Cardiac muscle cell (in vitro differentiated cells and primary cell): ENCODE data around the gene ANKRD33. TPM values are rescaled to one million over a fixed set of nuclear protein-coding genes. Genes with fewer than 3 reads are reported as not detected.

Experiments
- DNase-seq, 2 donors: peaks; one replicate each; pipeline versions ENCODE4 v3.0.0 to v3.0.0-alpha.2; 2010 to 2017; ENCODE audit warnings: low read depth in 1 of 2, low spot score in 1 of 2
- H3K27ac ChIP-seq: fragments of 200-600 bp; sonication (generic); 2 replicates; pipeline ENCODE4 v1.5.1; 2016
- H3K27me3 ChIP-seq: fragments of 200-600 bp; sonication (generic); 2 replicates; pipeline ENCODE4 v1.6.0; 2016; ENCODE audit warnings: control low read depth
- H3K36me3 ChIP-seq: fragments of 200-600 bp; sonication (generic); 2 replicates; pipeline ENCODE4 v1.5.1; 2016; ENCODE audit warnings: control low read depth
- H3K4me1 ChIP-seq: fragments of 200-600 bp; sonication (generic); 2 replicates; pipeline ENCODE4 v1.8.1; 2017; ENCODE audit warnings: low read depth, mild to moderate bottlenecking, mixed run types
- H3K4me3 ChIP-seq: fragments of 200-600 bp; sonication (generic); 2 replicates; pipeline ENCODE4 v1.5.1; 2016; ENCODE audit warnings: mild to moderate bottlenecking
- H3K9me3 ChIP-seq: fragments of 200-600 bp; sonication (generic); 2 replicates; pipeline ENCODE4 v1.5.1; 2017; ENCODE audit warnings: low read depth, mild to moderate bottlenecking, control low read depth
- CTCF ChIP-seq: IDR thresholded peaks from 2 replicates; pipeline ENCODE4 v1.5.1; 2012; ENCODE audit warnings: low read depth, mild to moderate bottlenecking, low read length
- polyA plus RNA-seq: library from polyadenylated mRNA; unstranded; fragments of >200 nt; fragmentation: Nextera tagmentation; extraction: Ambion mirVana; gene quantifications from 2 replicates; pipeline ENCODE4 v1.2.1, GENCODE V29; 2016
- total RNA-seq: library from RNA; depleted of rRNA; stranded (reverse); fragments of >200 nt; gene quantifications from 2 replicates; pipeline ENCODE4 v1.2.3, GENCODE V29; 2016

ANKRD33 gene
- total and polyA plus RNA-seq, 2 experiments from 2014 or later: 0.30 TPM; not detected in 1

- no peak for TF ChIP-seq CTCF
- Histone ChIP-seq H3K36me3 (no peaks in the 10 kb centered on the region), H3K27ac (no peak overlapping the region), H3K9me3 (no peaks in the 10 kb centered on the region), H3K4me1 (peaks cover 9% of the 10 kb centered on the region), H3K4me3 (no peak overlapping the region), H3K27me3 (peaks cover 14% of the 10 kb centered on the region)
- DNase-seq: no peak
Observed at GRCh38 chr12:51874000-51874399, 13.9 kb upstream of the ANKRD33 start.

- no peak for DNase-seq
- H3K4me1 ChIP-seq: peaks cover 4% of the 10 kb centered on the region
- TF ChIP-seq CTCF: no peak
- no peak overlapping the region for H3K27ac ChIP-seq
- H3K27me3 ChIP-seq: peaks cover 9% of the 10 kb centered on the region
- no peak overlapping the region for H3K4me3 ChIP-seq
- H3K36me3 ChIP-seq: no peaks in the 10 kb centered on the region
- no peaks in the 10 kb centered on the region for H3K9me3 ChIP-seq
Observed at GRCh38 chr12:51874486-51874885, 13.4 kb upstream of the ANKRD33 start.

GRCh38 chr12:51879102-51879501 lies 8.8 kb upstream of the ANKRD33 start:
- Histone ChIP-seq H3K9me3 (no peaks in the 10 kb centered on the region), H3K27me3 (no peaks in the 10 kb centered on the region), H3K36me3 (no peaks in the 10 kb centered on the region), H3K4me3 (no peak overlapping the region), H3K27ac (no peak overlapping the region), H3K4me1 (no peaks in the 10 kb centered on the region)
- no peak for DNase-seq
- no peak for TF ChIP-seq CTCF

GRCh38 chr12:51883295-51883694 lies 4.6 kb upstream of the ANKRD33 start:
- H3K27me3 ChIP-seq: no peaks in the 10 kb centered on the region
- H3K4me1 ChIP-seq: no peaks in the 10 kb centered on the region
- no peaks in the 10 kb centered on the region for H3K9me3 ChIP-seq
- H3K27ac ChIP-seq: no peak overlapping the region
- H3K4me3 ChIP-seq: no peak overlapping the region
- TF ChIP-seq CTCF: no peak
- DNase-seq: no peak
- no peaks in the 10 kb centered on the region for H3K36me3 ChIP-seq

- no peaks in the 10 kb centered on the region for H3K27me3 ChIP-seq
- H3K4me1 ChIP-seq: no peaks in the 10 kb centered on the region
- no peaks in the 10 kb centered on the region for H3K9me3 ChIP-seq
- H3K4me3 ChIP-seq: no peak overlapping the region
- no peak for DNase-seq
- no peak for TF ChIP-seq CTCF
- no peak overlapping the region for H3K27ac ChIP-seq
- no peaks in the 10 kb centered on the region for H3K36me3 ChIP-seq
Observed at GRCh38 chr12:51883998-51884675, 3.8 kb upstream of the ANKRD33 start.
